Tibial nerve (tissue), 4 donors: ENCODE measurements around the gene ERVFRD-1. TPM values are rescaled to one million over a fixed set of nuclear protein-coding genes. Genes with fewer than 3 reads are reported as not detected.

Source experiments
- DNase-seq, 2 donors: peaks; one replicate each; pipeline ENCODE4 v3.0.0-alpha.2; 2019; ENCODE audit warnings: low spot score in 2 of 2
- H3K27ac ChIP-seq, 4 donors: fragments of 200-600 bp; sonication (generic) in 3 of 4; one replicate each; pipeline ENCODE4 v1.5.1; 2017 to 2019; ENCODE audit warnings: mild to moderate bottlenecking in 1 of 4
- H3K27me3 ChIP-seq, 2 donors: fragments of 200-600 bp; sonication (generic) in 1 of 2; one replicate each; pipeline versions ENCODE4 v1.5.1 to v1.6.0; 2017 to 2019
- H3K36me3 ChIP-seq, 3 donors: fragments of 200-600 bp; sonication (generic); one replicate each; pipeline ENCODE4 v1.5.1; 2018 to 2019
- H3K4me1 ChIP-seq, 4 donors: fragments of 200-600 bp; sonication (generic) in 3 of 4; one replicate each; pipeline ENCODE4 v1.5.1; 2017 to 2019
- H3K4me3 ChIP-seq, 4 donors: fragments of 200-600 bp; sonication (generic) in 3 of 4; one replicate each; pipeline ENCODE4 v1.5.1; 2017 to 2019; ENCODE audit warnings: mild to moderate bottlenecking in 1 of 4, moderate library complexity in 1 of 4
- H3K9me3 ChIP-seq, 4 donors: fragments of 200-600 bp; sonication (generic) in 3 of 4; one replicate each; pipeline ENCODE4 v1.5.1; 2017 to 2019
- CTCF ChIP-seq, 5 experiments: fragments of 200-600 bp in 3 of 5; fragments of 450-650 bp in 2 of 5; sonication (generic) in 3 of 5; IDR thresholded peaks; one replicate each; pipeline ENCODE4 v1.5.1; 2016 to 2019; ENCODE audit warnings: antibody characterized with exemption in 5 of 5, mild to moderate bottlenecking in 3 of 5, moderate library complexity in 2 of 5
- EP300 ChIP-seq, 2 donors: sonication (generic); formaldehyde crosslinking; IDR thresholded peaks; one replicate each; pipeline ENCODE4 v1.6.1; 2017; ENCODE audit warnings: antibody characterized with exemption in 2 of 2, mild to moderate bottlenecking in 1 of 2
- POLR2A ChIP-seq, 2 donors: fragments of 450-650 bp; IDR thresholded peaks; one replicate each; pipeline ENCODE4 v1.6.1; 2017; ENCODE audit warnings: antibody characterized with exemption in 2 of 2, mild to moderate bottlenecking in 2 of 2, moderate library complexity in 2 of 2
- WGBS, 2 donors: methylation state at CpG; one replicate each; pipeline ENCODE4 v1.1.5; 2018; 5-methylcytosine and 5-hydroxymethylcytosine counted together
- total RNA-seq, 4 donors: library from RNA; depleted of rRNA; stranded (reverse); fragments of >200 nt; gene quantifications; one replicate each; pipeline ENCODE4 v1.1.0, GENCODE V29; 2016

ERVFRD-1 gene
- total RNA-seq, 4 donors from 2014 or later = 0.22 to 0.42 TPM; not detected in 2

DNA sequence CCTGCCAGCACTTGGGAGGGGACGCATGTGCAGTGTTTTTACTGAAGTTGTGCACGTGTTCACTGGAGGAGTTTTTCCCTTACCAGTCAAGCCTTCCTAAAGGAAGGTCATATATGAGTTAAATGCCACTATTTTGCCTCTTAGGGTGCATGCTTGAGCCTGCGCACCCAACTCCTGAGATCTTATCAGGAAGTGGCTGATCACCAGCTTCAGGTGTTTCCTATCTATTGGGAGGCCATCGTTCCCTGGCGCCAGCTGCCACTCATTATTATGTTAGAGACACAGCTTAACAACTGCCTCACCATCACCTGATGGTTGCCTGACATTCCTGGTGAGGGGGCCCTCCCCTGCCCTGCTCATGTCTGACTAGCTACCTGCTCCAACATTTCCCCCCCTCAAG lies 8.5 kb downstream of the ERVFRD-1 start:
- Histone ChIP-seq H3K4me1 (peaks cover 0 to 4% (median 0%) of the 10 kb centered on the region in 4 donors), H3K27ac (no peak overlapping the region)
- WGBS, 2 donors = 85 to 90% methylated on average over 5 of the region's 5 CpGs

DNA sequence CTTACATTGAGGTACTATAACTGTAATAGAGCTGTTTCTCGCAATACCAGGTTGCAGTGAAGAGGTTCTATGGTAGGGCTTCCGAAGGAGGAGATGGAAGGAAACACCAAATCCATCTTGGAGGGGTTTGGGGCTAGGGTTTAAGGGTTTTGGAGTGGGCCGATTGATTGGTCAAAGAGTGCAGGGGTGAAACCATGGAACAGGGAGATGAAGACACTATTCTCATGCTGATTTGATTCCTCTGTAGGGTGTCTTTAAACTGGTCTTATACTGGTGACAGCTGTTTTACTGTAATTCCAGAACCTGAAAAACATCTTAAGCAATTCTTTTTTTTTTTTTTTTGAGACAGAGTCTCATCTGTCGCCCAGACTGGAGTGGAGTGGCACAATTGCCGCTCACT lies 10.1 kb downstream of the ERVFRD-1 start:
- Histone ChIP-seq H3K4me3 (no peak overlapping the region), H3K4me1 (peaks cover 0 to 4% (median 0%) of the 10 kb centered on the region in 4 donors), H3K9me3 (peaks cover 0 to 9% (median 2%) of the 10 kb centered on the region in 4 donors), H3K36me3 (peaks cover 0 to 20% (median 0%) of the 10 kb centered on the region in 3 donors), H3K27me3 (no peaks in the 10 kb centered on the region), H3K27ac (no peak overlapping the region)
- TF ChIP-seq POLR2A (IDR thresholded peaks at IDR 0.05) = no peak
- TF ChIP-seq CTCF (IDR thresholded peaks at IDR 0.05) = no peak
- TF ChIP-seq EP300 (IDR thresholded peaks at IDR 0.05) = no peak
- WGBS, 2 donors = 95 to 99% methylated on average over 5 of the region's 5 CpGs
- DNase-seq = no peak

More for the DNA sequence above, 8.5 kb downstream of the ERVFRD-1 start:
- no peak for DNase-seq
- TF ChIP-seq POLR2A (IDR thresholded peaks at IDR 0.05) (no peak), CTCF (IDR thresholded peaks at IDR 0.05) (no peak), EP300 (IDR thresholded peaks at IDR 0.05) (no peak)
- Histone ChIP-seq H3K27me3 (no peaks in the 10 kb centered on the region), H3K9me3 (peaks cover 0 to 9% (median 2%) of the 10 kb centered on the region in 4 donors), H3K36me3 (peaks cover 0 to 20% (median 0%) of the 10 kb centered on the region in 3 donors), H3K4me3 (no peak overlapping the region)

DNA sequence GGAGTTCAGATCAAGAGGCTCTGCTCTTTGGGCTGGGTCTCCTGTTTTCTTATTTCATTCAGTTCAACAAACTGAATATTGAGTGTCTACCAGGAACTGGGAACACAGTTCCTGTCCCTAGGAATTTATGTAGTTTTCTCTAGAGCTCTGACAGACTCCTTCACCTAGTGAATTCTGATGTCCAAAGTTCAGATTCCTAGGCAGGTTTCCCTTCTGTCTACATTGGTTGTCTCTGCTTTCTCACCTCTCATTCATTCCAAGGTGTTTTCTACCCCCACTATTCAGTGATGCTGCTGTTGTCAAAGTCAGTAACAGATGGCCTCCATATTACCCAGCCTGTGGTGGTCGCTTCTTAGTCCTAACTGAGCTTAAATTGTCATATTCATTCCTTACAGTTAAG lies 13.5 kb downstream of the ERVFRD-1 start:
- H3K27ac ChIP-seq = no peak overlapping the region
- H3K27me3 ChIP-seq = no peaks in the 10 kb centered on the region
- peaks cover 0 to 9% (median 2%) of the 10 kb centered on the region in 4 donors for H3K9me3 ChIP-seq
- 96 to 97% methylated on average over 1 of the region's 1 CpG for WGBS, 2 donors
- H3K4me1 ChIP-seq = peaks cover 0 to 23% (median 8%) of the 10 kb centered on the region in 4 donors
- no peak overlapping the region for H3K4me3 ChIP-seq
- no peak for DNase-seq
- peaks cover 0 to 20% (median 0%) of the 10 kb centered on the region in 3 donors for H3K36me3 ChIP-seq
- TF ChIP-seq CTCF (IDR thresholded peaks at IDR 0.05) (no peak), EP300 (IDR thresholded peaks at IDR 0.05) (no peak), POLR2A (IDR thresholded peaks at IDR 0.05) (no peak)

- WGBS, 2 donors = 87% methylated on average over 8 of the region's 8 CpGs
- Histone ChIP-seq H3K27ac (no peak overlapping the region), H3K9me3 (peaks cover 0 to 9% (median 2%) of the 10 kb centered on the region in 4 donors), H3K4me1 (peaks cover 0 to 24% (median 10%) of the 10 kb centered on the region in 4 donors), H3K4me3 (no peak overlapping the region), H3K36me3 (peaks cover 0 to 20% (median 0%) of the 10 kb centered on the region in 3 donors), H3K27me3 (no peaks in the 10 kb centered on the region)
- DNase-seq = no peak
- TF ChIP-seq CTCF (IDR thresholded peaks at IDR 0.05) = no peak
- no peak for TF ChIP-seq POLR2A (IDR thresholded peaks at IDR 0.05)
- no peak for TF ChIP-seq EP300 (IDR thresholded peaks at IDR 0.05)
Observed at GRCh38 chr6:11097476-11097875, 14.0 kb downstream of the ERVFRD-1 start.

GRCh38 chr6:11096109-11096508 lies 15.4 kb downstream of the ERVFRD-1 start:
- WGBS, 2 donors = 69 to 74% methylated on average over 4 of the region's 4 CpGs
- Histone ChIP-seq H3K27me3 (no peaks in the 10 kb centered on the region), H3K4me3 (no peak overlapping the region), H3K9me3 (peaks cover 0 to 9% (median 2%) of the 10 kb centered on the region in 4 donors), H3K27ac (no peak overlapping the region), H3K4me1 (peaks cover 0 to 24% (median 10%) of the 10 kb centered on the region in 4 donors), H3K36me3 (peaks cover 0 to 20% (median 0%) of the 10 kb centered on the region in 3 donors)
- no peak for DNase-seq
- TF ChIP-seq POLR2A (IDR thresholded peaks at IDR 0.05) (no peak), EP300 (IDR thresholded peaks at IDR 0.05) (no peak), CTCF (IDR thresholded peaks at IDR 0.05) (no peak)
